ENCODE results near the gene GTF2IRD1. TPM values are rescaled to one million over a fixed set of nuclear protein-coding genes. Genes with fewer than 3 reads are reported as not detected.

GTF2IRD1 gene
- total and polyA plus RNA-seq, 2 of the 13 experiments (the other 11 are each of a cell fraction or from before 2014, with no cell fraction given), result 16.5 to 26.7 TPM

DNA sequence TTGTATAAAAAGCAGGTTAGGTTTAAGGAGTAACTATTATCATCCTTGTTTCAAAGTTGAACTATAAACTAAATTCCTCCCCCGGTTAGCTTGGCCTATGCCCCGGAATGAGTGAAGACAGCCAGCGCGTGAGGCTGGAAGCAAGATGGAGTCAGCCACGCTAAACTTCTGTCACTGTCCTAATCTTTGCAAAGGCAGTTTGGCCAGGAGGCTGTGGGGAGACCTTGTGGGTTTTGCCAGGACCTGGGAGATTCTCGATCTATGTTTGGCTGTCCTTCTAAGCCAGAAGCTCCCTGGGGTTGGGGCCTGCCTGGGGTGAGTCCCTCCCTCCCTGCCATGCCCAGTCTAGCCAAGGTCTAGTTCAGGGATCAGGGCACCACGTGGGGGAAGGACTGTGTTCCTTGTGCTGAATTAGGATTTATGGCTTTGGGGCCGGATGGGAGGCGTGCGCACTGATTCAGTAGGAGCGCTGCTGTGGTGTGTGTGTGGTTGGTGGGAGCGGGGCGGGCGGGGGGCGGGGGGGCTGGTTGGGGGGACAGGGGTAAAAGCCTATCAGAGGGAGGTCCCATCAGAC is 871 bp upstream of the GTF2IRD1 start (continued):
- no peak for TF ChIP-seq PHB2 (IDR thresholded peaks at IDR 0.05; ENCODE audit: partially characterized antibody)
- no peak for TF ChIP-seq RNF2 (conservative IDR thresholded peaks at IDR 0.05; ENCODE audit: low read depth)
- TF ChIP-seq, protein P1, sequence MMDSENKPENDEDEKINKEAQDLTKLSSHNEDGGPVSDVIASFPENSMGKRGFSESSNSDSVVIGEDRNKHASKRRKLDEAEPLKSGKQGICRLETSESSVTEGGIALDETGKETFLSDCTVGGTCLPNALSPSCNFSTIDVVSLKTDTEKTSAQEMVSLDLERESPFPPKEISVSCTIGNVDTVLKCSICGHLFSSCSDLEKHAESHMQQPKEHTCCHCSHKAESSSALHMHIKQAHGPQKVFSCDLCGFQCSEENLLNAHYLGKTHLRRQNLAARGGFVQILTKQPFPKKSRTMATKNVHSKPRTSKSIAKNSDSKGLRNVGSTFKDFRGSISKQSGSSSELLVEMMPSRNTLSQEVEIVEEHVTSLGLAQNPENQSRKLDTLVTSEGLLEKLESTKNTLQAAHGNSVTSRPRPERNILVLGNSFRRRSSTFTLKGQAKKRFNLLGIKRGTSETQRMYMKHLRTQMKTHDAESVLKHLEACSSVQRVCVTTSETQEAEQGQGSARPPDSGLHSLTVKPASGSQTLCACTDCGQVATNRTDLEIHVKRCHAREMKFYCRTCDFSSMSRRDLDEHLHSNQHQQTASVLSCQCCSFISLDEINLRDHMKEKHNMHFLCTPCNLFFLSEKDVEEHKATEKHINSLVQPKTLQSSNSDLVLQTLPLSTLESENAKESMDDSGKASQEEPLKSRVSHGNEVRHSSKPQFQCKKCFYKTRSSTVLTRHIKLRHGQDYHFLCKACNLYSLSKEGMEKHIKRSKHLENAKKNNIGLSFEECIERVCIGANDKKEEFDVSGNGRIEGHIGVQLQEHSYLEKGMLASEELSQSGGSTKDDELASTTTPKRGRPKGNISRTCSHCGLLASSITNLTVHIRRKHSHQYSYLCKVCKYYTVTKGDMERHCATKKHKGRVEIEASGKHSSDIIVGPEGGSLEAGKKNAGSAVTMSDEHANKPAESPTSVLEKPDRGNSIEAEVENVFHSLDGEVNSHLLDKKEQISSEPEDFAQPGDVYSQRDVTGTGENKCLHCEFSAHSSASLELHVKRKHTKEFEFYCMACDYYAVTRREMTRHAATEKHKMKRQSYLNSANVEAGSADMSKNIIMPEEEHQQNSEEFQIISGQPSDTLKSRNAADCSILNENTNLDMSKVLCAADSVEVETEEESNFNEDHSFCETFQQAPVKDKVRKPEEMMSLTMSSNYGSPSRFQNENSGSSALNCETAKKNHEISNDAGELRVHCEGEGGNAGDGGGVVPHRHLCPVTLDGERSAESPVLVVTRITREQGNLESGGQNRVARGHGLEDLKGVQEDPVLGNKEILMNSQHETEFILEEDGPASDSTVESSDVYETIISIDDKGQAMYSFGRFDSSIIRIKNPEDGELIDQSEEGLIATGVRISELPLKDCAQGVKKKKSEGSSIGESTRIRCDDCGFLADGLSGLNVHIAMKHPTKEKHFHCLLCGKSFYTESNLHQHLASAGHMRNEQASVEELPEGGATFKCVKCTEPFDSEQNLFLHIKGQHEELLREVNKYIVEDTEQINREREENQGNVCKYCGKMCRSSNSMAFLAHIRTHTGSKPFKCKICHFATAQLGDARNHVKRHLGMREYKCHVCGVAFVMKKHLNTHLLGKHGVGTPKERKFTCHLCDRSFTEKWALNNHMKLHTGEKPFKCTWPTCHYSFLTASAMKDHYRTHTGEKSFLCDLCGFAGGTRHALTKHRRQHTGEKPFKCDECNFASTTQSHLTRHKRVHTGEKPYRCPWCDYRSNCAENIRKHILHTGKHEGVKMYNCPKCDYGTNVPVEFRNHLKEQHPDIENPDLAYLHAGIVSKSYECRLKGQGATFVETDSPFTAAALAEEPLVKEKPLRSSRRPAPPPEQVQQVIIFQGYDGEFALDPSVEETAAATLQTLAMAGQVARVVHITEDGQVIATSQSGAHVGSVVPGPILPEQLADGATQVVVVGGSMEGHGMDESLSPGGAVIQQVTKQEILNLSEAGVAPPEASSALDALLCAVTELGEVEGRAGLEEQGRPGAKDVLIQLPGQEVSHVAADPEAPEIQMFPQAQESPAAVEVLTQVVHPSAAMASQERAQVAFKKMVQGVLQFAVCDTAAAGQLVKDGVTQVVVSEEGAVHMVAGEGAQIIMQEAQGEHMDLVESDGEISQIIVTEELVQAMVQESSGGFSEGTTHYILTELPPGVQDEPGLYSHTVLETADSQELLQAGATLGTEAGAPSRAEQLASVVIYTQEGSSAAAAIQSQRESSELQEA (CRISPR knock-in tag; IDR thresholded peaks at IDR 0.05; ENCODE audit: not compliant biosample characterization), result no peak
- TF ChIP-seq RBAK (CRISPR knock-in tag; IDR thresholded peaks at IDR 0.05), result no peak
- no peak for TF ChIP-seq ZNF720 (CRISPR knock-in tag; IDR thresholded peaks at IDR 0.05)
- TF ChIP-seq ZNF546 (CRISPR knock-in tag; conservative IDR thresholded peaks at IDR 0.05), result 0 out of 2 replicates have a peak, but pooled peaks have one; percentile 31
- TF ChIP-seq JDP2 (CRISPR knock-in tag; IDR thresholded peaks at IDR 0.05; ENCODE audit: borderline replicate concordance), result no peak
- TF ChIP-seq ZNF383 (CRISPR knock-in tag; IDR thresholded peaks at IDR 0.05; ENCODE audit: borderline replicate concordance), result no peak
- TF ChIP-seq ZNF660 (CRISPR knock-in tag; IDR thresholded peaks at IDR 0.05; ENCODE audit: borderline replicate concordance, low read depth), result no peak
- TF ChIP-seq BHLHE40 (IDR thresholded peaks at IDR 0.05; ENCODE audit: low read length), result no peak
- no peak for TF ChIP-seq ELF4 (CRISPR knock-in tag; IDR thresholded peaks at IDR 0.05; ENCODE audit: borderline replicate concordance)
- no peak for TF ChIP-seq ZNF136 (CRISPR knock-in tag; IDR thresholded peaks at IDR 0.05; ENCODE audit: low read depth)
- TF ChIP-seq ETV5 (CRISPR knock-in tag; IDR thresholded peaks at IDR 0.05; ENCODE audit: borderline replicate concordance), result no peak
- no peak for TF ChIP-seq SIX4 (CRISPR knock-in tag; IDR thresholded peaks at IDR 0.05)
- TF ChIP-seq NFKBIZ (CRISPR knock-in tag; IDR thresholded peaks at IDR 0.05), result no peak
- TF ChIP-seq ZFP1 (CRISPR knock-in tag; IDR thresholded peaks at IDR 0.05), result no peak
- TF ChIP-seq, protein P2, sequence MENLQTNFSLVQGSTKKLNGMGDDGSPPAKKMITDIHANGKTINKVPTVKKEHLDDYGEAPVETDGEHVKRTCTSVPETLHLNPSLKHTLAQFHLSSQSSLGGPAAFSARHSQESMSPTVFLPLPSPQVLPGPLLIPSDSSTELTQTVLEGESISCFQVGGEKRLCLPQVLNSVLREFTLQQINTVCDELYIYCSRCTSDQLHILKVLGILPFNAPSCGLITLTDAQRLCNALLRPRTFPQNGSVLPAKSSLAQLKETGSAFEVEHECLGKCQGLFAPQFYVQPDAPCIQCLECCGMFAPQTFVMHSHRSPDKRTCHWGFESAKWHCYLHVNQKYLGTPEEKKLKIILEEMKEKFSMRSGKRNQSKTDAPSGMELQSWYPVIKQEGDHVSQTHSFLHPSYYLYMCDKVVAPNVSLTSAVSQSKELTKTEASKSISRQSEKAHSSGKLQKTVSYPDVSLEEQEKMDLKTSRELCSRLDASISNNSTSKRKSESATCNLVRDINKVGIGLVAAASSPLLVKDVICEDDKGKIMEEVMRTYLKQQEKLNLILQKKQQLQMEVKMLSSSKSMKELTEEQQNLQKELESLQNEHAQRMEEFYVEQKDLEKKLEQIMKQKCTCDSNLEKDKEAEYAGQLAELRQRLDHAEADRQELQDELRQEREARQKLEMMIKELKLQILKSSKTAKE (CRISPR knock-in tag; IDR thresholded peaks at IDR 0.05; ENCODE audit: borderline replicate concordance), result 0 out of 2 replicates have a peak, but pooled peaks have one; percentile 20
- TF ChIP-seq, protein P3, sequence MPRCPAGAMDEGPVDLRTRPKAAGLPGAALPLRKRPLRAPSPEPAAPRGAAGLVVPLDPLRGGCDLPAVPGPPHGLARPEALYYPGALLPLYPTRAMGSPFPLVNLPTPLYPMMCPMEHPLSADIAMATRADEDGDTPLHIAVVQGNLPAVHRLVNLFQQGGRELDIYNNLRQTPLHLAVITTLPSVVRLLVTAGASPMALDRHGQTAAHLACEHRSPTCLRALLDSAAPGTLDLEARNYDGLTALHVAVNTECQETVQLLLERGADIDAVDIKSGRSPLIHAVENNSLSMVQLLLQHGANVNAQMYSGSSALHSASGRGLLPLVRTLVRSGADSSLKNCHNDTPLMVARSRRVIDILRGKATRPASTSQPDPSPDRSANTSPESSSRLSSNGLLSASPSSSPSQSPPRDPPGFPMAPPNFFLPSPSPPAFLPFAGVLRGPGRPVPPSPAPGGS (CRISPR knock-in tag; IDR thresholded peaks at IDR 0.05), result 0 out of 2 replicates have a peak, but pooled peaks have one; percentile 6
- TF ChIP-seq PHF8 (CRISPR knock-in tag; IDR thresholded peaks at IDR 0.05), result no peak
